HepG2 (cell line): ENCODE measurements around the gene NPTXR. TPM values are rescaled to one million over a fixed set of nuclear protein-coding genes. Genes with fewer than 3 reads are reported as not detected.

Experiments
- ERF ChIP-seq: IDR thresholded peaks from 2 replicates; pipeline ENCODE4 v1.6.1; 2018; ENCODE audit warnings: missing biosample characterization, missing genetic modification reagents
- EZH2 ChIP-seq: conservative IDR thresholded peaks from 2 replicates; pipeline ENCODE4 v1.6.1; 2012; ENCODE audit warnings: mild to moderate bottlenecking, low read depth, low read length, moderate library complexity
- GABPB1 ChIP-seq: IDR thresholded peaks from 2 replicates; pipeline ENCODE4 v1.6.1; 2016; ENCODE audit warnings: mild to moderate bottlenecking, missing genetic modification reagents, moderate library complexity, missing compliant biosample characterization
- HIVEP1 ChIP-seq: sonication (generic); formaldehyde crosslinking; IDR thresholded peaks from 2 replicates; pipeline ENCODE4 v1.4.0; 2020; ENCODE audit warnings: mild to moderate bottlenecking, missing genetic modification reagents
- MED13 ChIP-seq: sonication (generic); formaldehyde crosslinking; IDR thresholded peaks from 2 replicates; pipeline ENCODE4 v1.5.0; 2020; ENCODE audit warnings: missing genetic modification reagents
- PRMT3 ChIP-seq: sonication (generic); formaldehyde crosslinking; IDR thresholded peaks from 2 replicates; pipeline ENCODE4 v1.8.1; 2022; ENCODE audit warnings: low read depth, mild to moderate bottlenecking, moderate library complexity, missing genetic modification reagents, borderline replicate concordance
- REXO4 ChIP-seq: sonication (generic); formaldehyde crosslinking; IDR thresholded peaks from 2 replicates; pipeline ENCODE4 v1.8.0; 2022; ENCODE audit warnings: missing genetic modification reagents, mild to moderate bottlenecking, borderline replicate concordance
- RFX5 ChIP-seq: IDR thresholded peaks from 2 replicates; pipeline ENCODE4 v1.6.1; 2011; ENCODE audit warnings: low read depth, low read length, improper control_type of control experiment
- RXRB ChIP-seq: IDR thresholded peaks from 2 replicates; pipeline ENCODE4 v1.6.1; 2016; ENCODE audit warnings: borderline replicate concordance, missing genetic modification reagents, missing compliant biosample characterization
- SIX4 ChIP-seq: sonication (generic); formaldehyde crosslinking; IDR thresholded peaks from 2 replicates; pipeline ENCODE4 v1.4.0; 2020; ENCODE audit warnings: missing genetic modification reagents
- TEAD2 ChIP-seq: sonication (generic); formaldehyde crosslinking; IDR thresholded peaks from 2 replicates; pipeline ENCODE4 v1.9.0; 2021; ENCODE audit warnings: missing genetic modification reagents
- TEAD3 ChIP-seq: optimal IDR thresholded peaks from 2 replicates; pipeline ENCODE3; 2016; ENCODE audit warnings: borderline replicate concordance
- ZBTB7B ChIP-seq: sonication (generic); formaldehyde crosslinking; IDR thresholded peaks from 2 replicates; pipeline ENCODE4 v1.4.0; 2020; ENCODE audit warnings: missing genetic modification reagents
- ZNF17 ChIP-seq: sonication (generic); formaldehyde crosslinking; IDR thresholded peaks from 2 replicates; pipeline ENCODE4 v1.5.0; 2020; ENCODE audit warnings: mild to moderate bottlenecking, missing genetic modification reagents
- ZNF205 ChIP-seq: IDR thresholded peaks from 2 replicates; pipeline ENCODE4 v1.6.1; 2018; ENCODE audit warnings: missing biosample characterization, missing genetic modification reagents
- ZNF230 ChIP-seq: sonication (generic); formaldehyde crosslinking; IDR thresholded peaks from 2 replicates; pipeline ENCODE4 v1.4.0; 2020; ENCODE audit warnings: mild to moderate bottlenecking, missing genetic modification reagents
- ZNF282 ChIP-seq: fragments of 450-650 bp; IDR thresholded peaks from 2 replicates; pipeline ENCODE4 v1.6.1; 2018; ENCODE audit not compliant: partially characterized antibody
- ZNF407 ChIP-seq: sonication (generic); formaldehyde crosslinking; IDR thresholded peaks from one replicate; pipeline ENCODE4 v1.5.1; 2020; ENCODE audit warnings: mild to moderate bottlenecking, missing genetic modification reagents; ENCODE audit errors: not compliant biosample characterization
- ZNF44 ChIP-seq: sonication (generic); formaldehyde crosslinking; IDR thresholded peaks from 2 replicates; pipeline ENCODE4 v1.5.1; 2020; ENCODE audit warnings: mild to moderate bottlenecking, missing genetic modification reagents
- ZNF557 ChIP-seq: sonication (generic); formaldehyde crosslinking; IDR thresholded peaks from 2 replicates; pipeline ENCODE4 v1.4.0; 2020; ENCODE audit warnings: missing genetic modification reagents
- ZNF605 ChIP-seq: sonication (generic); formaldehyde crosslinking; IDR thresholded peaks from 2 replicates; pipeline ENCODE4 v1.8.0; 2022; ENCODE audit warnings: mild to moderate bottlenecking, missing genetic modification reagents
- ZNF614 ChIP-seq: IDR thresholded peaks from 2 replicates; pipeline ENCODE4 v1.6.1; 2018; ENCODE audit warnings: missing biosample characterization, missing genetic modification reagents, inconsistent platforms, borderline replicate concordance
- ZNF615 ChIP-seq: sonication (generic); formaldehyde crosslinking; IDR thresholded peaks from 2 replicates; pipeline ENCODE4 v1.5.0; 2020; ENCODE audit warnings: mild to moderate bottlenecking, missing genetic modification reagents, borderline replicate concordance
- ZNF644 ChIP-seq: IDR thresholded peaks from 2 replicates; pipeline ENCODE4 v1.6.1; 2016; ENCODE audit warnings: low read depth
- ZNF7 ChIP-seq: IDR thresholded peaks from 2 replicates; pipeline ENCODE4 v1.6.1; 2016; ENCODE audit warnings: missing biosample characterization, missing genetic modification reagents
- ZNF777 ChIP-seq: sonication (generic); formaldehyde crosslinking; IDR thresholded peaks from 2 replicates; pipeline ENCODE4 v1.4.0; 2020; ENCODE audit warnings: missing genetic modification reagents
- polyA plus RNA-seq, 8 experiments: library from polyadenylated mRNA; depleted of rRNA in 3 of 8; stranded (reverse) in 7 of 8; unstranded in 1 of 8; fragments of >200 nt; fragmentation: Illumina TruSeq in 4 of 8; extraction: Trizol in 4 of 8; gene quantifications; 2 replicates each; pipeline versions ENCODE4 v1.2.1 to v1.2.3, GENCODE V29; 2011 to 2016; ENCODE audit warnings: low read depth in 4 of 8, missing spikeins in 1 of 8, mixed read lengths in 1 of 8; ENCODE audit not compliant: insufficient read depth in 1 of 8
- total RNA-seq, 5 experiments: library from RNA; depleted of rRNA; stranded (reverse); fragments of >200 nt; fragmentation: Illumina TruSeq; extraction: Trizol; gene quantifications; 2 replicates each; pipeline ENCODE4 v1.2.3, GENCODE V29; 2016; ENCODE audit warnings: low read depth in 1 of 5

NPTXR gene
- total and polyA plus RNA-seq, 2 of the 13 experiments (the other 11 are each of a cell fraction or from before 2014, with no cell fraction given) = 2.6 to 4.8 TPM

GRCh38 chr22:38824585-38824984, 19.2 kb downstream of the NPTXR start (continued):
- TF ChIP-seq GABPB1 (peak; percentile 22; the same call in 1 of the 2 replicates), ZNF614 (CRISPR knock-in tag) (peak; percentile 59; the same call in 1 of the 2 replicates), ZNF777 (CRISPR knock-in tag) (0 out of 2 replicates have a peak, but pooled peaks have one; percentile 43), ZNF644 (0 out of 2 replicates have a peak, but pooled peaks have one; percentile 52), ZNF605 (peak; percentile 35; the same call in 1 of the 2 replicates), EZH2 (no peak), ZNF44 (CRISPR knock-in tag) (no peak), ZNF282 (no peak), ZBTB7B (CRISPR knock-in tag) (peak; percentile 46; the same call in 1 of the 2 replicates), ERF (CRISPR knock-in tag) (peak; percentile 96), ZNF407 (no peak), SIX4 (CRISPR knock-in tag) (peak; percentile 51; the same call in 1 of the 2 replicates), ZNF615 (CRISPR knock-in tag) (no peak), ZNF230 (no peak), RFX5 (no peak), MED13 (CRISPR knock-in tag) (no peak), ZNF557 (CRISPR knock-in tag) (0 out of 2 replicates have a peak, but pooled peaks have one; percentile 58), TEAD2 (CRISPR knock-in tag) (0 out of 2 replicates have a peak, but pooled peaks have one; percentile 47), RXRB (CRISPR knock-in tag) (peak; percentile 67; the same call in 1 of the 2 replicates), ZNF205 (CRISPR knock-in tag) (peak; percentile 72; the same call in 1 of the 2 replicates), PRMT3 (CRISPR knock-in tag) (no peak), HIVEP1 (no peak), ZNF17 (CRISPR knock-in tag) (no peak), TEAD3 (CRISPR knock-in tag) (peak; percentile 65), REXO4 (no peak), ZNF7 (CRISPR knock-in tag) (0 out of 2 replicates have a peak, but pooled peaks have one; percentile 34)
